Measurements from ENCODE around the gene CETP.

The CETP gene

GRCh38 chr16:56945847-56946527 lies 15.8 kb upstream of the CETP start:
- TF ChIP-seq SIN3A (IDR thresholded peaks at IDR 0.05; ENCODE audit: borderline replicate concordance, insufficient read depth, low read length) (no peak), POLR2AphosphoS5 (IDR thresholded peaks at IDR 0.05; ENCODE audit: low read depth, low read length) (no peak), TAF1 (IDR thresholded peaks at IDR 0.05; ENCODE audit: borderline replicate concordance, insufficient read depth, low read length) (no peak), FOXP2 (optimal IDR thresholded peaks at IDR 0.05; ENCODE audit: borderline replicate concordance, extremely low read depth, extremely low read length, insufficient read depth) (no peak), REST (IDR thresholded peaks at IDR 0.05; ENCODE audit: insufficient read depth in 1 of 2, low read depth in 2 of 2, low read length in 2 of 2) (no peak)

- TF ChIP-seq FOXP2 (optimal IDR thresholded peaks at IDR 0.05; ENCODE audit: borderline replicate concordance, extremely low read depth, extremely low read length, insufficient read depth) (no peak), SIN3A (IDR thresholded peaks at IDR 0.05; ENCODE audit: borderline replicate concordance, insufficient read depth, low read length) (no peak), POLR2AphosphoS5 (IDR thresholded peaks at IDR 0.05; ENCODE audit: low read depth, low read length) (no peak), REST (IDR thresholded peaks at IDR 0.05; ENCODE audit: insufficient read depth in 1 of 2, low read depth in 2 of 2, low read length in 2 of 2) (no peak), TAF1 (IDR thresholded peaks at IDR 0.05; ENCODE audit: borderline replicate concordance, insufficient read depth, low read length) (no peak)
Observed at GRCh38 chr16:56946767-56947603, 14.8 kb upstream of the CETP start.

GRCh38 chr16:56947604-56947995 lies 14.2 kb upstream of the CETP start:
- TF ChIP-seq FOXP2 (optimal IDR thresholded peaks at IDR 0.05; ENCODE audit: borderline replicate concordance, extremely low read depth, extremely low read length, insufficient read depth): no peak
- TF ChIP-seq SIN3A (IDR thresholded peaks at IDR 0.05; ENCODE audit: borderline replicate concordance, insufficient read depth, low read length): no peak
- no peak for TF ChIP-seq POLR2AphosphoS5 (IDR thresholded peaks at IDR 0.05; ENCODE audit: low read depth, low read length)
- no peak for TF ChIP-seq TAF1 (IDR thresholded peaks at IDR 0.05; ENCODE audit: borderline replicate concordance, insufficient read depth, low read length)
- TF ChIP-seq REST (IDR thresholded peaks at IDR 0.05; ENCODE audit: insufficient read depth in 1 of 2, low read depth in 2 of 2, low read length in 2 of 2): no peak

GRCh38 chr16:56948234-56948633 lies 13.5 kb upstream of the CETP start:
- TF ChIP-seq REST (IDR thresholded peaks at IDR 0.05; ENCODE audit: insufficient read depth in 1 of 2, low read depth in 2 of 2, low read length in 2 of 2) (no peak), FOXP2 (optimal IDR thresholded peaks at IDR 0.05; ENCODE audit: borderline replicate concordance, extremely low read depth, extremely low read length, insufficient read depth) (no peak), SIN3A (IDR thresholded peaks at IDR 0.05; ENCODE audit: borderline replicate concordance, insufficient read depth, low read length) (no peak), POLR2AphosphoS5 (IDR thresholded peaks at IDR 0.05; ENCODE audit: low read depth, low read length) (no peak), TAF1 (IDR thresholded peaks at IDR 0.05; ENCODE audit: borderline replicate concordance, insufficient read depth, low read length) (no peak)

Measured in PFSK-1 (cell line).